NCI-H2196 treated with DMSO at 0.1 percent for 48 hours (cell line): Measurements from ENCODE around the gene SSH3.

Experiments
- DNase-seq: peaks from one replicate; lab custom pipeline; 2025; ENCODE audit not compliant: unreplicated experiment; lab: John Stamatoyannopoulos, UW

SSH3 gene

GRCh38 chr11:67291481-67292381 is 11.6 kb upstream of the SSH3 start:
- DNase-seq = no peak

GRCh38 chr11:67292671-67293070 is 10.7 kb upstream of the SSH3 start:
- DNase-seq = no peak

GRCh38 chr11:67293090-67293489 is 10.2 kb upstream of the SSH3 start:
- no peak for DNase-seq

GRCh38 chr11:67295846-67296245 is 7.5 kb upstream of the SSH3 start:
- no peak for DNase-seq

- no peak for DNase-seq
Observed at GRCh38 chr11:67298786-67299185, 4.5 kb upstream of the SSH3 start.

- DNase-seq = no peak
Observed at GRCh38 chr11:67299471-67300191, 3.7 kb upstream of the SSH3 start.

GRCh38 chr11:67300256-67300755 is 3.0 kb upstream of the SSH3 start:
- DNase-seq = no peak

- no peak for DNase-seq
Observed at GRCh38 chr11:67300756-67301312, 2.5 kb upstream of the SSH3 start.

GRCh38 chr11:67301313-67301921 is 1.9 kb upstream of the SSH3 start:
- no peak for DNase-seq

GRCh38 chr11:67301951-67302516 is 1.3 kb upstream of the SSH3 start:
- no peak for DNase-seq

GRCh38 chr11:67302571-67303131 is 679 bp upstream of the SSH3 start:
- DNase-seq = no peak

- no peak for DNase-seq
Observed at GRCh38 chr11:67303835-67304411, 593 bp downstream of the SSH3 start.

GRCh38 chr11:67304511-67305113 is 1.3 kb downstream of the SSH3 start:
- no peak for DNase-seq

- no peak for DNase-seq
Observed at GRCh38 chr11:67306769-67307544, 3.6 kb downstream of the SSH3 start.

- no peak for DNase-seq
Observed at GRCh38 chr11:67307545-67308001, 4.2 kb downstream of the SSH3 start.

- DNase-seq = no peak
Observed at GRCh38 chr11:67308031-67308866, 4.9 kb downstream of the SSH3 start.

GRCh38 chr11:67309166-67309565 is 5.8 kb downstream of the SSH3 start:
- no peak for DNase-seq

- DNase-seq = no peak
Observed at GRCh38 chr11:67309661-67310061, 6.3 kb downstream of the SSH3 start.
